Upper lobe of left lung (tissue), 4 donors: ENCODE data around the gene SOX11.

Source experiments
- EP300 ChIP-seq, 4 donors: sonication (generic); formaldehyde crosslinking; IDR thresholded peaks; one replicate each; pipeline ENCODE4 v1.5.1; 2017; ENCODE audit warnings: antibody characterized with exemption in 4 of 4, control low read depth in 2 of 4
- TF ChIP-seq, protein P1 (sequence below), 6 experiments: fragments of 450-650 bp in 4 of 6; fragments of 200-600 bp in 2 of 6; sonication (generic) in 2 of 6; IDR thresholded peaks; one replicate each; pipeline ENCODE4 v1.5.1; 2016 to 2019; ENCODE audit warnings: antibody characterized with exemption in 6 of 6

DNA sequence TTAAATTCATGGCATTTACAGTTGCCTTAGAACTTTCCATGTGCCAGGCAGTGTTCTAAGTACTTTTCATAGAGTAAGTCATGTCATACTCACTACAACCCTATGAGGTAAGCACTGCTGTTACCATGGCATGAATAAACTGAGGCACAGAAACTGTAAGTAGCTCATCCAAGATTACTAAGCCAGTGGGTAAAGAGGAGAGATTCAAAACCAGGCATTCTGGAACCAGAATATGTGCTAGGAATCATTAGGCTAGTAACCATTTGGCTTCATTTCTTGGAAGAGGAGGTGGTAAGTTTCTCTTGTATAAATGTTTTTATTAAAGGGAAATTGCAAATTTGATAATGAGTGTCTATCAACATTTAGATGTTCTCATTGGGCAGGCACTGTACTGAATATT is 35.1 kb downstream of the SOX11 start:
- TF ChIP-seq, protein P1, sequence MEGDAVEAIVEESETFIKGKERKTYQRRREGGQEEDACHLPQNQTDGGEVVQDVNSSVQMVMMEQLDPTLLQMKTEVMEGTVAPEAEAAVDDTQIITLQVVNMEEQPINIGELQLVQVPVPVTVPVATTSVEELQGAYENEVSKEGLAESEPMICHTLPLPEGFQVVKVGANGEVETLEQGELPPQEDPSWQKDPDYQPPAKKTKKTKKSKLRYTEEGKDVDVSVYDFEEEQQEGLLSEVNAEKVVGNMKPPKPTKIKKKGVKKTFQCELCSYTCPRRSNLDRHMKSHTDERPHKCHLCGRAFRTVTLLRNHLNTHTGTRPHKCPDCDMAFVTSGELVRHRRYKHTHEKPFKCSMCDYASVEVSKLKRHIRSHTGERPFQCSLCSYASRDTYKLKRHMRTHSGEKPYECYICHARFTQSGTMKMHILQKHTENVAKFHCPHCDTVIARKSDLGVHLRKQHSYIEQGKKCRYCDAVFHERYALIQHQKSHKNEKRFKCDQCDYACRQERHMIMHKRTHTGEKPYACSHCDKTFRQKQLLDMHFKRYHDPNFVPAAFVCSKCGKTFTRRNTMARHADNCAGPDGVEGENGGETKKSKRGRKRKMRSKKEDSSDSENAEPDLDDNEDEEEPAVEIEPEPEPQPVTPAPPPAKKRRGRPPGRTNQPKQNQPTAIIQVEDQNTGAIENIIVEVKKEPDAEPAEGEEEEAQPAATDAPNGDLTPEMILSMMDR (IDR thresholded peaks at IDR 0.05), result no peak
- TF ChIP-seq EP300 (IDR thresholded peaks at IDR 0.05), result no peak
